Loucy (cell line): ENCODE results near the gene TACC2.

Experiments used
- H2AFZ ChIP-seq: fragments of 200-600 bp; sonication (generic); 2 replicates; pipeline ENCODE4 v1.6.0; 2016; ENCODE audit warnings: antibody characterized with exemption, mild to moderate bottlenecking, low read length, moderate library complexity
- H3F3A ChIP-seq: fragments of 200-600 bp; 2 replicates; pipeline ENCODE4 v1.6.0; 2016; ENCODE audit warnings: antibody characterized with exemption, low read depth, mild to moderate bottlenecking
- H3K27me3 ChIP-seq: fragments of 200-600 bp; sonication (generic); 2 replicates; pipeline ENCODE4 v1.6.1; 2014; ENCODE audit warnings: low read length, mild to moderate bottlenecking; ENCODE audit not compliant: insufficient read depth, poor library complexity, severe bottlenecking
- H3K36me3 ChIP-seq: fragments of 200-600 bp; sonication (generic); 2 replicates; pipeline ENCODE4 v1.6.1; 2016; ENCODE audit warnings: low read length; ENCODE audit not compliant: insufficient read depth
- H3K4me1 ChIP-seq: fragments of 200-600 bp; sonication (generic); 2 replicates; pipeline ENCODE4 v1.5.1; 2014; ENCODE audit warnings: low read length, mild to moderate bottlenecking; ENCODE audit not compliant: insufficient read depth, poor library complexity, severe bottlenecking
- H3K4me2 ChIP-seq: fragments of 200-600 bp; sonication (generic); 2 replicates; pipeline ENCODE4 v1.6.0; 2014; ENCODE audit warnings: antibody characterized with exemption, low read length, low read depth, mild to moderate bottlenecking; ENCODE audit not compliant: poor library complexity, severe bottlenecking
- H3K4me3 ChIP-seq: fragments of 200-600 bp; sonication (generic); 2 replicates; pipeline ENCODE4 v1.5.1; 2014; ENCODE audit warnings: low read length, mild to moderate bottlenecking, mixed read lengths; ENCODE audit not compliant: poor library complexity, severe bottlenecking
- H3K79me2 ChIP-seq: fragments of 200-600 bp; sonication (generic); 2 replicates; pipeline ENCODE4 v1.6.1; 2014; ENCODE audit warnings: low read length; ENCODE audit not compliant: insufficient read depth
- H3K9ac ChIP-seq: fragments of 200-600 bp; sonication (generic); 2 replicates; pipeline ENCODE4 v1.6.0; 2014; ENCODE audit warnings: mild to moderate bottlenecking, low read depth, low read length, moderate library complexity; ENCODE audit not compliant: poor library complexity, severe bottlenecking
- H3K9me2 ChIP-seq: fragments of 200-600 bp; sonication (generic); replicated peaks from 2 replicates; pipeline ENCODE4 v1.6.1; 2016; ENCODE audit warnings: low read depth, low read length, mixed read lengths
- H3K9me3 ChIP-seq: fragments of 200-600 bp; sonication (generic); 2 replicates; pipeline ENCODE4 v1.6.1; 2014; ENCODE audit warnings: mild to moderate bottlenecking, antibody characterized with exemption, low read length, low read depth; ENCODE audit not compliant: insufficient read depth
- H4K20me1 ChIP-seq: fragments of 200-600 bp; sonication (generic); 2 replicates; pipeline ENCODE4 v1.6.0; 2014; ENCODE audit warnings: antibody characterized with exemption, low read length, mild to moderate bottlenecking; ENCODE audit not compliant: insufficient read depth, poor library complexity, severe bottlenecking
- EZH2phosphoT487 ChIP-seq: fragments of 200-600 bp; IDR thresholded peaks from 2 replicates; pipeline ENCODE4 v1.6.1; 2018; ENCODE audit warnings: antibody characterized with exemption, mild to moderate bottlenecking, moderate library complexity, borderline replicate concordance
- TF ChIP-seq, protein P1 (sequence below): fragments of 200-600 bp; sonication (generic); conservative IDR thresholded peaks from 2 replicates; pipeline ENCODE4 v1.5.1; 2014; ENCODE audit warnings: mild to moderate bottlenecking, antibody characterized with exemption, low read length

Gene TACC2

GRCh38 chr10:122204691-122205489 lies 215.9 kb downstream of the TACC2 start:
- Histone ChIP-seq H3K9ac (no peak overlapping the region), H3K27me3 (no peaks in the 10 kb centered on the region), H3K9me3 (no peaks in the 10 kb centered on the region; the same call in 1 of the 2 replicates), H3K79me2 (no peaks in the 10 kb centered on the region), H3K9me2 (no peaks in the 10 kb centered on the region), H3K4me3 (no peak overlapping the region), H4K20me1 (no peaks in the 10 kb centered on the region), H3F3A (no peaks in the 10 kb centered on the region), H2AFZ (no peak overlapping the region), H3K36me3 (no peaks in the 10 kb centered on the region), H3K4me1 (no peaks in the 10 kb centered on the region), H3K4me2 (no peak overlapping the region)
- TF ChIP-seq, protein P1, sequence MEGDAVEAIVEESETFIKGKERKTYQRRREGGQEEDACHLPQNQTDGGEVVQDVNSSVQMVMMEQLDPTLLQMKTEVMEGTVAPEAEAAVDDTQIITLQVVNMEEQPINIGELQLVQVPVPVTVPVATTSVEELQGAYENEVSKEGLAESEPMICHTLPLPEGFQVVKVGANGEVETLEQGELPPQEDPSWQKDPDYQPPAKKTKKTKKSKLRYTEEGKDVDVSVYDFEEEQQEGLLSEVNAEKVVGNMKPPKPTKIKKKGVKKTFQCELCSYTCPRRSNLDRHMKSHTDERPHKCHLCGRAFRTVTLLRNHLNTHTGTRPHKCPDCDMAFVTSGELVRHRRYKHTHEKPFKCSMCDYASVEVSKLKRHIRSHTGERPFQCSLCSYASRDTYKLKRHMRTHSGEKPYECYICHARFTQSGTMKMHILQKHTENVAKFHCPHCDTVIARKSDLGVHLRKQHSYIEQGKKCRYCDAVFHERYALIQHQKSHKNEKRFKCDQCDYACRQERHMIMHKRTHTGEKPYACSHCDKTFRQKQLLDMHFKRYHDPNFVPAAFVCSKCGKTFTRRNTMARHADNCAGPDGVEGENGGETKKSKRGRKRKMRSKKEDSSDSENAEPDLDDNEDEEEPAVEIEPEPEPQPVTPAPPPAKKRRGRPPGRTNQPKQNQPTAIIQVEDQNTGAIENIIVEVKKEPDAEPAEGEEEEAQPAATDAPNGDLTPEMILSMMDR = no peak
- TF ChIP-seq EZH2phosphoT487 = no peak

- Histone ChIP-seq H3F3A (no peaks in the 10 kb centered on the region), H3K9ac (no peak overlapping the region)
Observed at GRCh38 chr10:122206471-122207065, 217.6 kb downstream of the TACC2 start.

DNA sequence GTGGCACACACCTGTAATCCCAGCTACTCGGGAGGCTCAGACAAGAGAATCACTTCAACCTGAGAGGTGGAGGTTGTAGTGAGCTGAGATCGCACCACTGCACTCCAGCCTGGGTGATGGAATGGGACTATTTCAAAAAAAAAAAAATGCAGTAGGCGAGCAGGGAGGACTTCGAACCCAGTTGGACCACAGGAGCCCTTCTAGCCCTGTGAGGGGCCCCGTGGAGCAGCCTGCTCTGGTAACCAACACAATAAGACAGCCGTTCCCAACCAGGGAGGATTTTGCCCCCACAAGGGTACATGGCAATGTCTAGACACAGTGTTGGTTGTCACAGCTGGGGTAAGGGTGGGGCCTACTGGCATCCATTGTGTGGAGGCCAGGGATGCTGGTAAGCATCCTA lies 218.2 kb downstream of the TACC2 start:
- Histone ChIP-seq H3K36me3 (no peaks in the 10 kb centered on the region), H3K27me3 (no peaks in the 10 kb centered on the region), H3K9ac (no peak overlapping the region), H3K4me3 (no peak overlapping the region), H3K79me2 (no peaks in the 10 kb centered on the region), H3F3A (no peaks in the 10 kb centered on the region), H2AFZ (no peak overlapping the region), H3K4me1 (no peaks in the 10 kb centered on the region), H4K20me1 (no peaks in the 10 kb centered on the region), H3K9me3 (no peaks in the 10 kb centered on the region; the same call in 1 of the 2 replicates), H3K9me2 (no peaks in the 10 kb centered on the region), H3K4me2 (no peak overlapping the region)
- TF ChIP-seq, protein P1 = no peak
- no peak for TF ChIP-seq EZH2phosphoT487

More at GRCh38 chr10:122206471-122207065, 217.6 kb downstream of the TACC2 start:
- no peak overlapping the region for H3K4me3 ChIP-seq
- no peaks in the 10 kb centered on the region for H3K36me3 ChIP-seq
- H3K4me2 ChIP-seq = no peak overlapping the region
- H3K4me1 ChIP-seq = no peaks in the 10 kb centered on the region
- H4K20me1 ChIP-seq = no peaks in the 10 kb centered on the region
- H3K9me3 ChIP-seq = no peaks in the 10 kb centered on the region; the same call in 1 of the 2 replicates
- H3K27me3 ChIP-seq = no peaks in the 10 kb centered on the region
- H2AFZ ChIP-seq = no peak overlapping the region
- TF ChIP-seq EZH2phosphoT487 = no peak
- TF ChIP-seq, protein P1 = no peak
- no peaks in the 10 kb centered on the region for H3K79me2 ChIP-seq
- H3K9me2 ChIP-seq = no peaks in the 10 kb centered on the region
